ENCODE measurements around the gene AIG1.

Gene AIG1

GRCh38 chr6:143321491-143322086 lies 260.9 kb downstream of the AIG1 start:
- no peak for TF ChIP-seq CTCF (IDR thresholded peaks at IDR 0.05; ENCODE audit: low read length, missing control alignments)
- no peak overlapping the region for H3K4me3 ChIP-seq (replicated peaks; ENCODE audit: low read depth, low read length)
- no peak for DNase-seq (ENCODE audit: low read depth)

GRCh38 chr6:143322386-143322785 lies 261.7 kb downstream of the AIG1 start:
- TF ChIP-seq CTCF (IDR thresholded peaks at IDR 0.05; ENCODE audit: low read length, missing control alignments) = no peak
- H3K4me3 ChIP-seq (replicated peaks; ENCODE audit: low read depth, low read length) = no peak overlapping the region
- no peak for DNase-seq (ENCODE audit: low read depth)

GRCh38 chr6:143323729-143324470 lies 263.2 kb downstream of the AIG1 start:
- no peak for DNase-seq (ENCODE audit: low read depth)
- TF ChIP-seq CTCF (IDR thresholded peaks at IDR 0.05; ENCODE audit: low read length, missing control alignments) = no peak
- no peak overlapping the region for H3K4me3 ChIP-seq (replicated peaks; ENCODE audit: low read depth, low read length)

- DNase-seq (ENCODE audit: low read depth) = peak; percentile 13
- no peak overlapping the region for H3K4me3 ChIP-seq (replicated peaks; ENCODE audit: low read depth, low read length)
- TF ChIP-seq CTCF (IDR thresholded peaks at IDR 0.05; ENCODE audit: low read length, missing control alignments) = no peak
These were observed 264.9 kb downstream of the AIG1 start for GRCh38 chr6:143325379-143326140.

GRCh38 chr6:143328876-143329275 lies 268.2 kb downstream of the AIG1 start:
- H3K4me3 ChIP-seq (replicated peaks; ENCODE audit: low read depth, low read length) = no peak overlapping the region
- no peak for TF ChIP-seq CTCF (IDR thresholded peaks at IDR 0.05; ENCODE audit: low read length, missing control alignments)
- peak; percentile 6 for DNase-seq (ENCODE audit: low read depth)

- no peak for TF ChIP-seq CTCF (IDR thresholded peaks at IDR 0.05; ENCODE audit: low read length, missing control alignments)
- no peak for DNase-seq (ENCODE audit: low read depth)
- H3K4me3 ChIP-seq (replicated peaks; ENCODE audit: low read depth, low read length) = no peak overlapping the region
These were observed 268.6 kb downstream of the AIG1 start for GRCh38 chr6:143329323-143329722.
